Fibroblast of mammary gland (primary cell): Measurements from ENCODE around the gene FNTB.

ENCODE experiments used
- DNase-seq: peaks from one replicate; pipeline ENCODE4 v3.0.0-alpha.2; 2010; ENCODE audit warnings: low read depth
- H3K4me3 ChIP-seq: 2 replicates; pipeline ENCODE4 v1.5.1; 2011; ENCODE audit warnings: low read depth, mild to moderate bottlenecking, low read length, moderate library complexity; ENCODE audit not compliant: control insufficient read depth
- CTCF ChIP-seq: conservative IDR thresholded peaks from 2 replicates; pipeline ENCODE4 v1.5.1; 2011; ENCODE audit warnings: low read depth, low read length, inconsistent platforms; ENCODE audit not compliant: control insufficient read depth, insufficient read depth

The FNTB gene

GRCh38 chr14:64946310-64947045, 40.2 kb upstream of the FNTB start:
- no peak overlapping the region for H3K4me3 ChIP-seq
- no peak for TF ChIP-seq CTCF
- no peak for DNase-seq

- TF ChIP-seq CTCF: no peak
- no peak for DNase-seq
These were observed 38.7 kb upstream of the FNTB start for GRCh38 chr14:64947710-64948611.

GRCh38 chr14:64948612-64949210, 38.0 kb upstream of the FNTB start:
- no peak for DNase-seq
- TF ChIP-seq CTCF: no peak
- no peak overlapping the region for H3K4me3 ChIP-seq

More at GRCh38 chr14:64947710-64948611, 38.7 kb upstream of the FNTB start:
- no peak overlapping the region for H3K4me3 ChIP-seq

- H3K4me3 ChIP-seq: no peak overlapping the region
- no peak for DNase-seq
- TF ChIP-seq CTCF: no peak
These were observed 35.8 kb upstream of the FNTB start for GRCh38 chr14:64950889-64951288.

- no peak for TF ChIP-seq CTCF
- DNase-seq: no peak
- no peak overlapping the region for H3K4me3 ChIP-seq
These were observed 35.4 kb upstream of the FNTB start for GRCh38 chr14:64951291-64951690.

GRCh38 chr14:64951724-64952123, 35.0 kb upstream of the FNTB start:
- DNase-seq: no peak
- no peak for TF ChIP-seq CTCF
- no peak overlapping the region for H3K4me3 ChIP-seq
